SU-DHL-6 (cell line): ENCODE measurements around the gene RABEPK.

Source experiments
- EZH2phosphoT487 ChIP-seq: fragments of 200-600 bp; sonication (generic), shearing (Covaris generic); conservative IDR thresholded peaks from 2 replicates; pipeline ENCODE4 v1.6.1; 2018; ENCODE audit warnings: mild to moderate bottlenecking, antibody characterized with exemption, low read length, moderate library complexity, mixed read lengths
- TF ChIP-seq, protein P1 (sequence below): fragments of 200-600 bp; sonication (generic); IDR thresholded peaks from one replicate; pipeline ENCODE4 v1.5.1; 2017; ENCODE audit warnings: antibody characterized with exemption, mild to moderate bottlenecking, low read length, moderate library complexity; ENCODE audit not compliant: insufficient read depth, poor library complexity, severe bottlenecking

DNA sequence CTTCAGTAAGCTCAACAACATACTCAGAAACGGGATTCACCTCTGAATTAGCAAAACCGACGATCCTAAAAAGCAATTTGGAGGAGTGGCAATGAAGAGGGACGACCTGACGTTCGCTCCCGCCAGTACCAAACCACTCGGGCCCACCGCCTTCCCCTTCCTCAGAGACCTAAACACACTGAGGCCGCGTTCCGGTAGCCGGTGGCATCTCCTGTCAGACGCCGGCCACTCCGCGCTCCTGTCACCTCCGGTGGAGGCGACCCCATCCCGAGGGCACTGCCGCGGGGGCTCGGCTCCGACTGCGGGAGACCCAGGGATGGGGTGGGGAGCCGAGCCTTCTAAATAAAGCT lies 11.4 kb upstream of the RABEPK start:
- TF ChIP-seq, protein P1, sequence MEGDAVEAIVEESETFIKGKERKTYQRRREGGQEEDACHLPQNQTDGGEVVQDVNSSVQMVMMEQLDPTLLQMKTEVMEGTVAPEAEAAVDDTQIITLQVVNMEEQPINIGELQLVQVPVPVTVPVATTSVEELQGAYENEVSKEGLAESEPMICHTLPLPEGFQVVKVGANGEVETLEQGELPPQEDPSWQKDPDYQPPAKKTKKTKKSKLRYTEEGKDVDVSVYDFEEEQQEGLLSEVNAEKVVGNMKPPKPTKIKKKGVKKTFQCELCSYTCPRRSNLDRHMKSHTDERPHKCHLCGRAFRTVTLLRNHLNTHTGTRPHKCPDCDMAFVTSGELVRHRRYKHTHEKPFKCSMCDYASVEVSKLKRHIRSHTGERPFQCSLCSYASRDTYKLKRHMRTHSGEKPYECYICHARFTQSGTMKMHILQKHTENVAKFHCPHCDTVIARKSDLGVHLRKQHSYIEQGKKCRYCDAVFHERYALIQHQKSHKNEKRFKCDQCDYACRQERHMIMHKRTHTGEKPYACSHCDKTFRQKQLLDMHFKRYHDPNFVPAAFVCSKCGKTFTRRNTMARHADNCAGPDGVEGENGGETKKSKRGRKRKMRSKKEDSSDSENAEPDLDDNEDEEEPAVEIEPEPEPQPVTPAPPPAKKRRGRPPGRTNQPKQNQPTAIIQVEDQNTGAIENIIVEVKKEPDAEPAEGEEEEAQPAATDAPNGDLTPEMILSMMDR, result no peak
- no peak for TF ChIP-seq EZH2phosphoT487
